SHP77 treated with DMSO at 0.1 percent for 48 hours (cell line): ENCODE results near the gene PIN1.

ENCODE experiments used
- DNase-seq: peaks from one replicate; lab custom pipeline; 2025; lab: John Stamatoyannopoulos, UW

PIN1 gene

GRCh38 chr19:9891609-9892373, 56.7 kb downstream of the PIN1 start:
- DNase-seq = no peak
